ENCODE results near the gene TTI1. TPM values are rescaled to one million over a fixed set of nuclear protein-coding genes. Genes with fewer than 3 reads are reported as not detected.

Gene TTI1
- total RNA-seq, 2 donors from 2014 or later: 14.8 to 26.2 TPM

DNA sequence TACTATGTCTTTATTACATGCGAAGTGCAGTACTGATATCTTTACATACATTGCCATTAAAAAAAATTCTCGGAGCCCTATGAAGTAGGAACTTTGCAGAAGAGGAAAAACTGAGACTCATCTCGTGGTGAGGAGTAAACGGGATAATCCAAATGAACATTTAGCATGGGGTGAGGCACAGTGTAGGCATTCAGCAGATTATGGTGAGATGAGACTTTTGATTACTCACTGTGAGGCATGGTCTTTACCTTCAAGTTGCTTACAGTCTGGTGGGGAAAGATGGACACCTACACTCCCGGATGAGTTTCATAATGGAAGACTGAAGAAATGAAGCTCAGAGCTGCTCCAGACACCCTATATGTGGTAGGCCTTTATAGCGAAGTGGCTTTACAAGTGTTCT is 1.7 kb upstream of the TTI1 start:
- TF ChIP-seq, protein P1, sequence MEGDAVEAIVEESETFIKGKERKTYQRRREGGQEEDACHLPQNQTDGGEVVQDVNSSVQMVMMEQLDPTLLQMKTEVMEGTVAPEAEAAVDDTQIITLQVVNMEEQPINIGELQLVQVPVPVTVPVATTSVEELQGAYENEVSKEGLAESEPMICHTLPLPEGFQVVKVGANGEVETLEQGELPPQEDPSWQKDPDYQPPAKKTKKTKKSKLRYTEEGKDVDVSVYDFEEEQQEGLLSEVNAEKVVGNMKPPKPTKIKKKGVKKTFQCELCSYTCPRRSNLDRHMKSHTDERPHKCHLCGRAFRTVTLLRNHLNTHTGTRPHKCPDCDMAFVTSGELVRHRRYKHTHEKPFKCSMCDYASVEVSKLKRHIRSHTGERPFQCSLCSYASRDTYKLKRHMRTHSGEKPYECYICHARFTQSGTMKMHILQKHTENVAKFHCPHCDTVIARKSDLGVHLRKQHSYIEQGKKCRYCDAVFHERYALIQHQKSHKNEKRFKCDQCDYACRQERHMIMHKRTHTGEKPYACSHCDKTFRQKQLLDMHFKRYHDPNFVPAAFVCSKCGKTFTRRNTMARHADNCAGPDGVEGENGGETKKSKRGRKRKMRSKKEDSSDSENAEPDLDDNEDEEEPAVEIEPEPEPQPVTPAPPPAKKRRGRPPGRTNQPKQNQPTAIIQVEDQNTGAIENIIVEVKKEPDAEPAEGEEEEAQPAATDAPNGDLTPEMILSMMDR (IDR thresholded peaks at IDR 0.05): no peak
- TF ChIP-seq POLR2AphosphoS5 (IDR thresholded peaks at IDR 0.05): no peak
- TF ChIP-seq POLR2A (IDR thresholded peaks at IDR 0.05): no peak
- Histone ChIP-seq H3K4me3 (peak overlapping the region; percentile 77 to 85), H3K9me3 (no peaks in the 10 kb centered on the region), H3K27ac (no peak overlapping the region), H3K4me1 (replicated peaks) (peaks cover 18% of the 10 kb centered on the region), H3K27me3 (replicated peaks; ENCODE audit: insufficient read depth) (no peaks in the 10 kb centered on the region), H3K36me3 (no peaks in the 10 kb centered on the region)
- intact Hi-C loops (cut with DNase I): no loop called here
- no peak for DNase-seq (ENCODE audit: low spot score)
- WGBS: 82% methylated on average over 6 of the region's 6 CpGs

DNA sequence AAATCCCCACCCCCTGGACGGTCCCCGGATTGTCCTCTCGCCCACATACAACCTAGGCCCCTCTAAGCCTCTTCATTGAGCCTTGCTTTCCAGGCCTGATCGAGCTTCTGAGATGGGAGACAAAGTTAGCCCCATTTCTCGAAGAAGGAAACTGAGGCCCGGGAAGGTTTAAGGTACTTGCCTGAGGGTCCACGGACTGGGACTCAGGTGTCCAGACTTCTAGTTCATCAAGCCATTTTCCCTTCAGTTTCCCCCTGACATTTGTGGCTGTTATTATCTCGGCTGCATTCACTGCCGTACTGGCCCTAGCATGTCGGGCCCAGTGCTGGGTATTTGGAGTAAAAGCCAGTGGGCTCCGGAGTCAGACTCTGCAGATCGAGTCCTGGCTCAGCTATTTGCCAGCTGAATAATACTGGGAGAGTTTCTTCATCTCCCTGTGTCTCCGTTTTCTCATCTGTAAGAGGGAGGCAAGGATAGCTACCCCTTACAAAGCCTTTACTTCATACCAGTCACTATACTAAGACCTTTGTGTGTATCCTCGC is 923 bp upstream of the TTI1 start:
- DNase-seq (ENCODE audit: low spot score): no peak
- Histone ChIP-seq H3K27ac (peak overlapping the region; percentile 90 to 92), H3K4me3 (peak overlapping the region; percentile 77 to 85), H3K9me3 (no peaks in the 10 kb centered on the region), H3K36me3 (no peaks in the 10 kb centered on the region), H3K27me3 (replicated peaks; ENCODE audit: insufficient read depth) (no peaks in the 10 kb centered on the region), H3K4me1 (replicated peaks) (peaks cover 18% of the 10 kb centered on the region)
- WGBS: 9% methylated on average over 14 of the region's 14 CpGs
- intact Hi-C loops (cut with DNase I): no loop called here
- TF ChIP-seq POLR2A (IDR thresholded peaks at IDR 0.05) (no peak), POLR2AphosphoS5 (IDR thresholded peaks at IDR 0.05) (no peak)
- TF ChIP-seq, protein P1 (IDR thresholded peaks at IDR 0.05): no peak

DNA sequence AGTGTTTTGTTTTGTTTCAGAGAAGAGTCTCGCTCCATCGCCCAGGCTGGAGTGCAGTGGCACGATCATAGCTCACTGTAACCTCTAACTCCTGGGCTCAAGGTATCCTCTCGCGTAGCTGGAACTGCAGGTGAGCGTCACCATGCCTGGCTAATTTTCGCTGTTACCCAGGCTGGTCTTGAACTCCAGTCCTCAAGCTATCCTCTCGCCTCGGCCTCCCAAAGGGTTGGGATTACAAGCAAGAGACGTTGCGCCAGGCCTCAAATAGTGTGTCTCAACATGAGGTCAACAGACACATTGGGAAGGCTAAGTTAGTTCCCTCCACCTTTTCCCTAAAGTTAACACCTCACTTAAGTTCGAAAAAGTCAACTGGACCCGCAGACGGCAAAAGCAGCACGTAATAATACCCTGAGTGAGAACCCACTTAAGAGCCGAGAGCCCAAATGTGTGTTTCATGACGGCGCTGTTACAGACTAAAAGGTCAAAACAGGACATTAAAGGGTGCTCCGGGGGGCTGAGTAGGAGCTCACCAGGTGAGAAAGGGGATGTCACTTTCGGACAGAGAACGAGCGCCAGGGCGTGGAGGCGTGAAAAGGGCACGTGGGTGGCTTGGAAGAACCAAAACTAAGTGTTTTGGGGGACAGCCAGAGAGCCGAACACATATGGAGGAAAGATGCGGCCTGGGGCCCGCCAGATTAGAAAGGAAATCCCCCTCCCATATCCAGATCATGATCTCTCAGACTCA is 499 bp downstream of the TTI1 start:
- H3K36me3 ChIP-seq: no peaks in the 10 kb centered on the region
- peaks cover 18% of the 10 kb centered on the region for H3K4me1 ChIP-seq (replicated peaks)
- TF ChIP-seq POLR2AphosphoS5 (IDR thresholded peaks at IDR 0.05) (no peak), POLR2A (IDR thresholded peaks at IDR 0.05) (no peak)
- TF ChIP-seq, protein P1 (IDR thresholded peaks at IDR 0.05): no peak
- no peaks in the 10 kb centered on the region for H3K9me3 ChIP-seq
- peak overlapping the region; percentile 77 to 85 for H3K4me3 ChIP-seq
- 28% methylated on average over 28 of the region's 28 CpGs for WGBS
- peak overlapping the region; percentile 90 to 92 for H3K27ac ChIP-seq
- DNase-seq (ENCODE audit: low spot score): no peak
- intact Hi-C loops (cut with DNase I): no loop called here
- H3K27me3 ChIP-seq (replicated peaks; ENCODE audit: insufficient read depth): no peaks in the 10 kb centered on the region

DNA sequence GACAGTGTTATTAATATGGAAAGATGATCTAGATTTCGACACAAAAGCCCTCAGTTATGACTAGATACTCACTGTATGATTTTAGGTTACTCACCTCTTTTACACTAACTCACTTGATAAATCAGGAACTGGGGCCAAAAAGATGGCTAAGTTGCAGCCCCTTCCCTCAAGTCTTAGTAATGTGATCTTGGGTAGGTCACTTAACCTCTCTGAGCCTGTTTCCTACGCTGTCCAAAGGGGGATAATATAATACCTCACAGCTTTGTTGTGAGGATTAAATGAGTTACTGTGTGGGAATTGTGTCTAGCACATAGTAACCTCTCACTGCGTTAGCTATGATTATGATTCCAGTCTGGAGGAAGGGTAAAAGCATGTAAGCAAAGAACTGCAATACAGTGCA is 1.3 kb downstream of the TTI1 start:
- H3K4me3 ChIP-seq: no peak overlapping the region

DNA sequence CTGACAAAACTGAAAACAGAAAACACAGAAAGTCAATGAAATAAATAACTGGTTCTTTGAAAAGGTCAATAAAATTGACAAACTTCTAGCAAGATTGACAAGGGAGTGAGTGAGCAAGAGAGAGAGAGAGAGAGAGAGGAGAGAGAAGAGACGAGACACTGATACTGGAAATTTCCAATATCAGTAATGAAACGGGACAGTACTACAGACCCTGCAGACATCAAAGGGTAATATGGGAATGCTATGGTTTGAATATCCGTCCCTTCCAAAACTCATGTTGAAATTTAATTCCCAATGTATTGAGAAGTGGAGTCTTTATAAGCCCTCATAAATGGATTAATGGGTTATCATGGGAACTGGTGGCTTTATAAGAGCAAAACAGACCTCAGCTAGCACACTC is 3.8 kb downstream of the TTI1 start:
- intact Hi-C loops (cut with DNase I): no loop called here
- no peak for TF ChIP-seq POLR2AphosphoS5 (IDR thresholded peaks at IDR 0.05)
- no peak for TF ChIP-seq POLR2A (IDR thresholded peaks at IDR 0.05)
- TF ChIP-seq, protein P1 (IDR thresholded peaks at IDR 0.05): no peak
- peaks cover 4% of the 10 kb centered on the region for H3K4me1 ChIP-seq (replicated peaks)
- no peak overlapping the region for H3K4me3 ChIP-seq
- H3K36me3 ChIP-seq: no peaks in the 10 kb centered on the region
- H3K9me3 ChIP-seq: no peaks in the 10 kb centered on the region
- 93% methylated on average over 3 of the region's 3 CpGs for WGBS
- H3K27ac ChIP-seq: no peak overlapping the region
- H3K27me3 ChIP-seq (replicated peaks; ENCODE audit: insufficient read depth): no peaks in the 10 kb centered on the region
- DNase-seq (ENCODE audit: low spot score): no peak

More for the DNA sequence above, 1.3 kb downstream of the TTI1 start:
- Histone ChIP-seq H3K27me3 (replicated peaks; ENCODE audit: insufficient read depth) (no peaks in the 10 kb centered on the region), H3K9me3 (no peaks in the 10 kb centered on the region), H3K4me1 (replicated peaks) (peaks cover 18% of the 10 kb centered on the region), H3K36me3 (no peaks in the 10 kb centered on the region), H3K27ac (no peak overlapping the region)
- WGBS: 93% methylated on average over 3 of the region's 3 CpGs
- no peak for TF ChIP-seq POLR2A (IDR thresholded peaks at IDR 0.05)
- intact Hi-C loops (cut with DNase I): no loop called here
- DNase-seq (ENCODE audit: low spot score): no peak

Data from prostate gland (tissue), 2 donors.